GM12892 (cell line): ENCODE results near the gene HEPHL1.

ENCODE experiments used
- DNase-seq: peaks from one replicate; pipeline ENCODE4 v3.0.0; 2011; ENCODE audit not compliant: insufficient read length
- FAIRE-seq: peaks from 2 replicates; lab custom pipeline; 2011; peaks lifted over from hg19 to GRCh38; lab: Jason Lieb, UNC
- POLR2A ChIP-seq: IDR thresholded peaks from 2 replicates; pipeline ENCODE4 v1.6.1; 2011; ENCODE audit warnings: low read depth, low read length, control low read depth
- POLR2AphosphoS5 ChIP-seq: IDR thresholded peaks from 2 replicates; pipeline ENCODE4 v1.6.1; 2011; ENCODE audit warnings: low read depth, low read length, control low read depth
- TAF1 ChIP-seq: IDR thresholded peaks from 2 replicates; pipeline ENCODE4 v1.6.1; 2011; ENCODE audit warnings: low read depth, mild to moderate bottlenecking, control low read depth, low read length, borderline replicate concordance

The HEPHL1 gene

GRCh38 chr11:94128746-94129511 is 107.8 kb downstream of the HEPHL1 start, which contains the start of gene PANX1:
Gene PANX1 (plus strand): TSS chr11:94128841. CDS start chr11:94129313, 472 bp downstream.
- TF ChIP-seq TAF1 (no peak), POLR2AphosphoS5 (peak; percentile 33; the same call in 1 of the 2 replicates), POLR2A (no peak; the same call in 1 of the 2 replicates)
- peak; percentile 87 for FAIRE-seq
- DNase-seq: peak; percentile 73

- no peak for TF ChIP-seq TAF1
- TF ChIP-seq POLR2A: no peak
- TF ChIP-seq POLR2AphosphoS5: no peak
- DNase-seq (no peak), FAIRE-seq (peak; percentile 91)
Observed at GRCh38 chr11:94129512-94130297, 108.6 kb downstream of the HEPHL1 start.

- TF ChIP-seq POLR2A: no peak
- TF ChIP-seq TAF1: no peak
- TF ChIP-seq POLR2AphosphoS5: no peak
- no peak for FAIRE-seq
- DNase-seq: no peak
Observed at GRCh38 chr11:94130298-94131046, 109.3 kb downstream of the HEPHL1 start.

- no peak for FAIRE-seq
- DNase-seq: no peak
Observed at GRCh38 chr11:94131047-94131717, 110.0 kb downstream of the HEPHL1 start.

GRCh38 chr11:94131718-94132115 is 110.6 kb downstream of the HEPHL1 start:
- no peak for FAIRE-seq
- no peak for DNase-seq
- TF ChIP-seq TAF1 (no peak), POLR2AphosphoS5 (no peak), POLR2A (no peak)

More at GRCh38 chr11:94131047-94131717, 110.0 kb downstream of the HEPHL1 start:
- TF ChIP-seq POLR2AphosphoS5: no peak
- no peak for TF ChIP-seq POLR2A
- no peak for TF ChIP-seq TAF1

- no peak for DNase-seq
- FAIRE-seq: no peak
- no peak for TF ChIP-seq TAF1
- no peak for TF ChIP-seq POLR2AphosphoS5
- no peak for TF ChIP-seq POLR2A
Observed at GRCh38 chr11:94132152-94132558, 111.0 kb downstream of the HEPHL1 start.

- FAIRE-seq (no peak), DNase-seq (no peak)
- TF ChIP-seq TAF1: no peak
- no peak for TF ChIP-seq POLR2AphosphoS5
- no peak for TF ChIP-seq POLR2A
Observed at GRCh38 chr11:94132823-94133408, 111.8 kb downstream of the HEPHL1 start.

GRCh38 chr11:94133752-94134151 is 112.6 kb downstream of the HEPHL1 start:
- TF ChIP-seq TAF1 (no peak), POLR2A (no peak), POLR2AphosphoS5 (no peak)
- FAIRE-seq: no peak

GRCh38 chr11:94134651-94135512 is 113.7 kb downstream of the HEPHL1 start:
- FAIRE-seq (peak; percentile 74), DNase-seq (no peak)
- TF ChIP-seq TAF1: no peak
- no peak for TF ChIP-seq POLR2A
- no peak for TF ChIP-seq POLR2AphosphoS5

More at GRCh38 chr11:94133752-94134151, 112.6 kb downstream of the HEPHL1 start:
- DNase-seq: no peak
